GM23248 (cell line): ENCODE results near the gene PSMD13. TPM values are rescaled to one million over a fixed set of nuclear protein-coding genes. Genes with fewer than 3 reads are reported as not detected.
A peak's percentile ranks its signal among the peaks of the same experiment; 100 is the strongest.

Experiments
- DNase-seq: peaks from one replicate; pipeline ENCODE4 v3.0.0-alpha.2; 2015
- H2AFZ ChIP-seq: fragments of 200-600 bp; sonication (generic); 2 replicates; pipeline ENCODE4 v1.6.1; 2016; ENCODE audit warnings: antibody characterized with exemption
- H3F3A ChIP-seq: fragments of 200-600 bp; sonication (generic); 2 replicates; pipeline ENCODE4 v1.6.1; 2016; ENCODE audit warnings: mild to moderate bottlenecking, antibody characterized with exemption, mixed run types; ENCODE audit not compliant: insufficient read depth
- H3K27ac ChIP-seq: fragments of 200-600 bp; sonication (generic); 2 replicates; pipeline ENCODE4 v1.5.1; 2016; ENCODE audit warnings: mild to moderate bottlenecking
- H3K27me3 ChIP-seq: fragments of 200-600 bp; sonication (generic); replicated peaks from 2 replicates; pipeline ENCODE4 v1.6.1; 2016; ENCODE audit warnings: mild to moderate bottlenecking; ENCODE audit not compliant: insufficient read depth
- H3K36me3 ChIP-seq: fragments of 200-600 bp; sonication (generic); 2 replicates; pipeline ENCODE4 v1.6.1; 2016; ENCODE audit warnings: low read depth, mild to moderate bottlenecking
- H3K4me1 ChIP-seq: fragments of 200-600 bp; sonication (generic); 2 replicates; pipeline ENCODE4 v1.6.1; 2016; ENCODE audit warnings: mild to moderate bottlenecking; ENCODE audit not compliant: insufficient read depth
- H3K4me2 ChIP-seq: fragments of 200-600 bp; sonication (generic); one replicate; pipeline ENCODE4 v1.6.1; 2016; ENCODE audit warnings: mild to moderate bottlenecking; ENCODE audit not compliant: unreplicated experiment
- H3K4me3 ChIP-seq: fragments of 200-600 bp; sonication (generic); 2 replicates; pipeline ENCODE4 v1.5.1; 2016; ENCODE audit warnings: mild to moderate bottlenecking
- H3K79me2 ChIP-seq: fragments of 200-600 bp; sonication (generic); 2 replicates; pipeline ENCODE4 v1.6.1; 2016; ENCODE audit warnings: mild to moderate bottlenecking; ENCODE audit not compliant: insufficient read depth
- H3K9ac ChIP-seq: fragments of 200-600 bp; sonication (generic); 2 replicates; pipeline ENCODE4 v1.6.1; 2016; ENCODE audit warnings: mild to moderate bottlenecking
- H3K9me2 ChIP-seq: fragments of 200-600 bp; sonication (generic); 2 replicates; pipeline ENCODE4 v1.6.1; 2016; ENCODE audit warnings: mixed run types, mild to moderate bottlenecking, moderate library complexity; ENCODE audit not compliant: insufficient read depth
- H3K9me3 ChIP-seq: fragments of 200-600 bp; sonication (generic); one replicate; pipeline ENCODE4 v1.6.1; 2017; ENCODE audit warnings: low read depth
- H4K20me1 ChIP-seq: fragments of 200-600 bp; sonication (generic); 2 replicates; pipeline ENCODE4 v1.6.0; 2016; ENCODE audit not compliant: insufficient read depth
- EZH2 ChIP-seq: fragments of 200-600 bp; sonication (generic); IDR thresholded peaks from 2 replicates; pipeline ENCODE4 v1.6.1; 2018; ENCODE audit warnings: antibody characterized with exemption, mild to moderate bottlenecking; ENCODE audit not compliant: insufficient read depth, poor library complexity, severe bottlenecking
- EZH2phosphoT487 ChIP-seq: fragments of 200-600 bp; sonication (generic); IDR thresholded peaks from 2 replicates; pipeline ENCODE4 v1.6.1; 2018; ENCODE audit warnings: antibody characterized with exemption, moderate library complexity, mild to moderate bottlenecking, low read depth; ENCODE audit not compliant: insufficient read depth
- WGBS, 2 experiments: methylation state at CpG; one replicate each; pipeline ENCODE4 v1.1.6; 2015 to 2017; ENCODE audit warnings: low lambda C conversion rate in 2 of 2, low coverage in 1 of 2; ENCODE audit errors: missing lambda C conversion rate in 2 of 2; 5-methylcytosine and 5-hydroxymethylcytosine counted together
- in situ Hi-C: fragments of 300-500 bp; cut with MboI; formaldehyde crosslinking; loops from 2 replicates; pipeline ENCODE4 v1.15.0; 2020
- polyA plus RNA-seq: library from polyadenylated mRNA; unstranded; fragments of >200 nt; fragmentation: Nextera tagmentation; extraction: Ambion mirVana; gene quantifications from 2 replicates; pipeline ENCODE4 v1.2.1, GENCODE V29; 2016
- total RNA-seq: library from RNA; depleted of rRNA; stranded (reverse); fragments of >200 nt; shearing (Covaris generic); gene quantifications from 2 replicates; pipeline ENCODE4 v1.2.3, GENCODE V29; 2014

Gene PSMD13
- total and polyA plus RNA-seq, 2 experiments from 2014 or later: 145 to 188 TPM

DNA sequence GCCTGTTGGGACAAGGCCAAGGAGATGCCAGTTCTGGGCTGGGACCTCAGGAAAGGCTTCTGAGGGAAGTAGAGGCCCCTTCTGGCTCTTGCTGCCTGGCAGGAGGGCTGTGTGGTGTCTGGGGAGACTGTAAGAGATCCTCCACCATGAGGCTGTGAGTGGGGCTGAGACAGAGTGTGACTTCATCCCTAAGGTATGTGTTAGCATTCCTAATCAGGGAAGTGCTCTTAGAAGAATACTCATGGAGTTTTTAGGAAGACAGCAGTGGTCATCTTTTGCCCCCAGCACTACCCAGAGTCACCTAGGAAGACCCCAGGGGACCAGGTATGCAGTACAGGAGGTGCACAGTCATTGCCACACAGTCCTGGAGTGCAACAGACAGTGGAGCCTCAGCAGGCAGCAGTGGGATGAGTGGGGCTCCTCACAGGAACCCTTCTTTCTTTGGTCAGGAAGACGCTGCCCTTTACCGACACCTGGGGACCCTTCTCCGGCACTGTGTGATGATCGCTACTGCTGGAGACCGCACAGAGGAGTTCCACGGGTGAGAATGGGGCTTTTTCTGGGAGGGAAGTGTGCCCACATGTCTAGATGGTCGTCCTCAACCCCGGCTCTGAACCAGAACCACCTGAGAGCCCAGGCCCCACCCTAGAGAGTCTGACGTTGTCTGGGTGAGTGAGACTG is 26.5 kb upstream of the PSMD13 start:
- WGBS, 2 experiments: 48 to 58% methylated on average over 9 of the region's 9 CpGs
- Histone ChIP-seq H3K36me3 (peaks cover 50% of the 10 kb centered on the region), H3K4me3 (peak overlapping the region; percentile 93), H4K20me1 (no peaks in the 10 kb centered on the region), H3K9me3 (no peaks in the 10 kb centered on the region), H3K9me2 (no peaks in the 10 kb centered on the region), H3K79me2 (peaks cover 74% of the 10 kb centered on the region), H3K4me1 (peaks cover 30% of the 10 kb centered on the region), H3K4me2 (peak overlapping the region; percentile 95), H3F3A (peaks cover 22% of the 10 kb centered on the region), H3K27ac (peak overlapping the region; percentile 99), H2AFZ (no peak overlapping the region), H3K27me3 (no peaks in the 10 kb centered on the region), H3K9ac (peak overlapping the region; percentile 99)
- in situ Hi-C loops: no loop called here
- TF ChIP-seq EZH2phosphoT487 (no peak), EZH2 (no peak)
- DNase-seq: peak; percentile 92

- H3K4me3 ChIP-seq: peak overlapping the region; percentile 93
- 92 to 93% methylated on average over 5 of the region's 5 CpGs for WGBS, 2 experiments
- H3K27me3 ChIP-seq: no peaks in the 10 kb centered on the region
- H4K20me1 ChIP-seq: no peaks in the 10 kb centered on the region
- H3K4me2 ChIP-seq: peak overlapping the region; percentile 95
- peak overlapping the region; percentile 99 for H3K9ac ChIP-seq
- peaks cover 69% of the 10 kb centered on the region for H3K79me2 ChIP-seq
- TF ChIP-seq EZH2phosphoT487 (no peak), EZH2 (no peak)
- H3F3A ChIP-seq: peaks cover 27% of the 10 kb centered on the region
- H3K4me1 ChIP-seq: peaks cover 25% of the 10 kb centered on the region
- H3K36me3 ChIP-seq: peaks cover 51% of the 10 kb centered on the region
- in situ Hi-C loops: no loop called here
- no peaks in the 10 kb centered on the region for H3K9me2 ChIP-seq
- no peak for DNase-seq
- H2AFZ ChIP-seq: no peak overlapping the region
- no peaks in the 10 kb centered on the region for H3K9me3 ChIP-seq
- H3K27ac ChIP-seq: peak overlapping the region; percentile 99
These were observed 26.0 kb upstream of the PSMD13 start for GRCh38 chr11:210803-211180.

DNA sequence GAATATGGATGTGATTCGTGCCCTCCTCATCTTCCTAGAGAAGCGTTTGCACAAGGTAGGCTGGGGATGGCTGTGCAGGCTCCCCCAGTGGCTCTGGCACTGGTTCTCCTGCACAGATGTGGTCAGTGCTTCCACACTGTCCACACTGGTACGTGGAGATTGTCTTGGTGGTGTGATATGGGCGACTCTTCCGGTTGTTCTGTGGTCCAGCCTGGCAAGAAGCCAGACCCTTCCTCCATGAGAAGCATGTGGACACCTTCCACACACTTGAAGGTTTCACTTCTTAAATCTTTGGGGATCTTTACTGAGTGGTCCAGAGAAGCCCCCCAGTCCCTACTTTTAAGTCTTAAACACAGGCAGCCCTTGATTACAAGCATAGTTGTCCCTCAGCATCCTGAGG is 25.5 kb upstream of the PSMD13 start:
- H3K27me3 ChIP-seq: no peaks in the 10 kb centered on the region
- no peaks in the 10 kb centered on the region for H4K20me1 ChIP-seq
- H3K27ac ChIP-seq: no peak overlapping the region
- H3K4me1 ChIP-seq: peaks cover 20% of the 10 kb centered on the region
- no peaks in the 10 kb centered on the region for H3K9me2 ChIP-seq
- H2AFZ ChIP-seq: no peak overlapping the region
- H3F3A ChIP-seq: peaks cover 32% of the 10 kb centered on the region
- H3K4me3 ChIP-seq: 0 out of 2 replicates have a peak overlapping the region, but pooled peaks have one; percentile 93
- peaks cover 51% of the 10 kb centered on the region for H3K36me3 ChIP-seq
- no peaks in the 10 kb centered on the region for H3K9me3 ChIP-seq
- H3K79me2 ChIP-seq: peaks cover 64% of the 10 kb centered on the region
- peak overlapping the region; percentile 99 for H3K9ac ChIP-seq
- TF ChIP-seq EZH2: no peak
- TF ChIP-seq EZH2phosphoT487: no peak
- peak overlapping the region; percentile 95 for H3K4me2 ChIP-seq
- in situ Hi-C loops: no loop called here
- 83 to 86% methylated on average over 5 of the region's 5 CpGs for WGBS, 2 experiments
- no peak for DNase-seq

GRCh38 chr11:211741-212140 is 25.0 kb upstream of the PSMD13 start:
- Histone ChIP-seq H3K79me2 (peaks cover 60% of the 10 kb centered on the region), H3K36me3 (peaks cover 51% of the 10 kb centered on the region)

More at GRCh38 chr11:211741-212140, 25.0 kb upstream of the PSMD13 start:
- no peak overlapping the region for H2AFZ ChIP-seq
- peaks cover 20% of the 10 kb centered on the region for H3K4me1 ChIP-seq
- H3K27me3 ChIP-seq: no peaks in the 10 kb centered on the region
- H3K27ac ChIP-seq: no peak overlapping the region
- no peak overlapping the region for H3K4me3 ChIP-seq
- DNase-seq: no peak
- TF ChIP-seq EZH2: no peak
- TF ChIP-seq EZH2phosphoT487: no peak
- H3F3A ChIP-seq: peaks cover 35% of the 10 kb centered on the region
- WGBS, 2 experiments: 75 to 79% methylated on average over 9 of the region's 9 CpGs
- no peaks in the 10 kb centered on the region for H3K9me2 ChIP-seq
- H4K20me1 ChIP-seq: no peaks in the 10 kb centered on the region
- H3K4me2 ChIP-seq: peak overlapping the region; percentile 95
- in situ Hi-C loops: no loop called here
- no peaks in the 10 kb centered on the region for H3K9me3 ChIP-seq
- H3K9ac ChIP-seq: peak overlapping the region; percentile 99
